Measurements from ENCODE around the gene IER2.

- TF ChIP-seq CTCF (IDR thresholded peaks at IDR 0.05; ENCODE audit: low read depth, low read length) (no peak), EZH2phosphoT487 (IDR thresholded peaks at IDR 0.05; ENCODE audit: low read depth) (no peak)
Measured at GRCh38 chr19:13102416-13102665, 47.9 kb upstream of the IER2 start.

Data from OCI-LY3 (cell line).